Measurements from ENCODE around the gene TMEM163.

GRCh38 chr2:134527381-134527780, 191.4 kb downstream of the TMEM163 start:
- TF ChIP-seq CTCF (IDR thresholded peaks at IDR 0.05; ENCODE audit: poor library complexity) (no peak), EZH2 (IDR thresholded peaks at IDR 0.05; ENCODE audit: borderline replicate concordance) (no peak), EZH2phosphoT487 (IDR thresholded peaks at IDR 0.05; ENCODE audit: low read depth, severe bottlenecking, unreplicated experiment) (no peak)

All from hepatocyte (in vitro differentiated cells).